ENCODE data around the gene DSC1. TPM values are rescaled to one million over a fixed set of nuclear protein-coding genes. Genes with fewer than 3 reads are reported as not detected.

Gene DSC1
- total and polyA plus RNA-seq, 3 donors from 2014 or later, result 0.07 to 0.12 TPM; not detected in 1

GRCh38 chr18:31103423-31103822 is 59.2 kb downstream of the DSC1 start:
- DNase-seq, result no peak
- Histone ChIP-seq H3K4me1 (peaks cover 4% of the 10 kb centered on the region), H3K27ac (no peak overlapping the region), H3K27me3 (no peaks in the 10 kb centered on the region), H3K9me3 (no peaks in the 10 kb centered on the region), H3K4me3 (no peak overlapping the region), H3K36me3 (ENCODE audit: low read depth, missing control alignments) (no peaks in the 10 kb centered on the region)
- intact Hi-C loops (cut with DNase I; ENCODE audit: low total_unique reads), result no loop called here
- TF ChIP-seq POLR2A (IDR thresholded peaks at IDR 0.05), result no peak
- no peak for TF ChIP-seq CTCF (IDR thresholded peaks at IDR 0.05)
- WGBS, 2 donors, result 51 to 66% methylated on average over 3 of the region's 3 CpGs

- H3K9me3 ChIP-seq, result no peaks in the 10 kb centered on the region
- no peaks in the 10 kb centered on the region for H3K36me3 ChIP-seq (ENCODE audit: low read depth, missing control alignments)
- TF ChIP-seq CTCF (IDR thresholded peaks at IDR 0.05), result no peak
- no peak for TF ChIP-seq POLR2A (IDR thresholded peaks at IDR 0.05)
- intact Hi-C loops (cut with DNase I; ENCODE audit: low total_unique reads), result no loop called here
- H3K27me3 ChIP-seq, result no peaks in the 10 kb centered on the region
- DNase-seq, result no peak
- H3K4me1 ChIP-seq, result peaks cover 4% of the 10 kb centered on the region
- no peak overlapping the region for H3K4me3 ChIP-seq
- H3K27ac ChIP-seq, result no peak overlapping the region
- WGBS, 2 donors, result 51 to 66% methylated on average over 2 of the region's 2 CpGs
Observed at GRCh38 chr18:31102941-31103340, 59.7 kb downstream of the DSC1 start.

GRCh38 chr18:31102025-31102684 is 60.5 kb downstream of the DSC1 start, which contains the start of gene DSC2:
TSS of gene DSC2 (minus strand) at chr18:31102421. CDS start at chr18:31101971, 450 bp downstream.
- intact Hi-C loops (cut with DNase I; ENCODE audit: low total_unique reads), result no loop called here
- H3K9me3 ChIP-seq, result no peaks in the 10 kb centered on the region
- H3K4me3 ChIP-seq, result peak within 1 kb of the TSS; percentile 47 to 70
- peak; percentile 25 for DNase-seq
- TF ChIP-seq POLR2A (IDR thresholded peaks at IDR 0.05), result no peak
- TF ChIP-seq CTCF (IDR thresholded peaks at IDR 0.05), result no peak
- no peaks in the 10 kb centered on the region for H3K27me3 ChIP-seq
- peaks cover 4% of the 10 kb centered on the region for H3K4me1 ChIP-seq
- no peaks in the 10 kb centered on the region for H3K36me3 ChIP-seq (ENCODE audit: low read depth, missing control alignments)
- WGBS, 2 donors, result 12 to 14% methylated on average over 24 to 44 of the region's 44 CpGs
- peak within 1 kb of the TSS; percentile 59 to 62 for H3K27ac ChIP-seq

GRCh38 chr18:31101183-31102024 is 61.3 kb downstream of the DSC1 start:
- Histone ChIP-seq H3K27ac (peak overlapping the region; percentile 59 to 62), H3K9me3 (no peaks in the 10 kb centered on the region), H3K4me3 (peak overlapping the region; percentile 47 to 70), H3K4me1 (peaks cover 4% of the 10 kb centered on the region), H3K36me3 (ENCODE audit: low read depth, missing control alignments) (no peaks in the 10 kb centered on the region), H3K27me3 (no peaks in the 10 kb centered on the region)
- WGBS, 2 donors, result 1% methylated on average over 35 to 58 of the region's 72 CpGs
- DNase-seq, result peak; percentile 67
- intact Hi-C loops (cut with DNase I; ENCODE audit: low total_unique reads), result no loop called here
- TF ChIP-seq CTCF (IDR thresholded peaks at IDR 0.05) (no peak), POLR2A (IDR thresholded peaks at IDR 0.05) (no peak)

All from testis (tissue), 3 donors.